Adrenal gland (tissue), 12 donors: ENCODE data around the gene PPP1R37. TPM values are rescaled to one million over a fixed set of nuclear protein-coding genes. Genes with fewer than 3 reads are reported as not detected.

ENCODE experiments used
- DNase-seq, 7 donors: peaks; one replicate each; pipeline ENCODE4 v3.0.0-alpha.2; 2019 to 2020
- H3K27ac ChIP-seq, 5 donors: fragments of 200-600 bp; sonication (generic) in 4 of 5; 1 replicate in 3 of 5; 2 replicates in 2 of 5; pipeline versions ENCODE4 v1.5.1 to v1.8.0; 2016 to 2020; ENCODE audit warnings: mild to moderate bottlenecking in 1 of 5
- H3K27me3 ChIP-seq: fragments of 200-600 bp; 2 replicates; pipeline ENCODE4 v1.8.0; 2021
- H3K36me3 ChIP-seq, 2 donors: fragments of 200-600 bp; replicated peaks in 1 of 2; 1 replicate in 1 of 2; 2 replicates in 1 of 2; pipeline versions ENCODE4 v1.5.1 to v1.8.0; 2018 to 2022
- H3K4me1 ChIP-seq, 2 donors: fragments of 200-600 bp; replicated peaks in 1 of 2; 1 replicate in 1 of 2; 2 replicates in 1 of 2; pipeline versions ENCODE4 v1.5.1 to v1.8.0; 2018 to 2021
- H3K4me3 ChIP-seq, 4 donors: fragments of 200-600 bp; sonication (generic) in 3 of 4; one replicate each; pipeline ENCODE4 v1.5.1; 2016 to 2018
- H3K9me3 ChIP-seq, 3 donors: fragments of 200-600 bp; sonication (generic) in 1 of 3; replicated peaks in 1 of 3; 1 replicate in 2 of 3; 2 replicates in 1 of 3; pipeline versions ENCODE4 v1.5.1 to v1.8.0; 2016 to 2021
- POLR2A ChIP-seq, 2 donors: fragments of 450-650 bp; IDR thresholded peaks; one replicate each; pipeline ENCODE4 v1.6.1; 2017; ENCODE audit warnings: antibody characterized with exemption in 2 of 2, mild to moderate bottlenecking in 2 of 2, moderate library complexity in 1 of 2
- WGBS, 4 donors: extraction: QIAGEN DNeasy Blood & Tissue Kit in 2 of 4; methylation state at CpG; one replicate each; pipeline versions ENCODE4 v1.1.5 to v1.1.7; 2013 to 2017; 5-methylcytosine and 5-hydroxymethylcytosine counted together
- intact Hi-C, 2 donors: fragments of 100-400 bp; cut with DNase I; formaldehyde crosslinking; loops; one replicate each; pipeline versions ENCODE4 v1.14.1 to v1.15.0; 2022 to 2023
- polyA plus RNA-seq, 3 donors: library from polyadenylated mRNA; stranded (reverse); fragments of 200-250 nt in 2 of 3; fragments of 350-450 nt in 1 of 3; fragmentation: Illumina TruSeq in 1 of 3; extraction: RNeasy Lipid Tissue Mini Kit (QIAGEN cat#74804) in 1 of 3; gene quantifications; one replicate each; pipeline ENCODE4 v1.2.3, GENCODE V29; 2013 to 2014
- total RNA-seq, 9 donors: library from RNA; depleted of rRNA in 4 of 9; stranded (reverse); fragments of >200 nt in 4 of 9; fragments of 120-200 nt in 1 of 9; fragmentation: NEBNext Ultra II Directional in 1 of 9; extraction: Animal tissue kit (Norgen Biotek cat#: 25700) in 1 of 9; gene quantifications; one replicate each; pipeline versions ENCODE4 v1.1.0 to v1.2.4, GENCODE V29; 2013 to 2023
- TF ChIP-seq, protein P1 (sequence below), 6 experiments: fragments of 450-650 bp in 4 of 6; fragments of 200-600 bp in 2 of 6; sonication (generic) in 1 of 6; IDR thresholded peaks; 1 replicate in 5 of 6; 2 replicates in 1 of 6; pipeline versions ENCODE4 v1.5.1 to v1.8.0; 2016 to 2021; ENCODE audit warnings: antibody characterized with exemption in 6 of 6, mild to moderate bottlenecking in 2 of 6, moderate library complexity in 1 of 6
- donor health status: healthy with polysubstance abuse.
- donor health status: Bipolar disorder and iron deficiency.
- donor health status: DM: yes; HTN: yes; CAD: no.
- donor health status: DM: no; HTN: no; CAD: no.
- donor health status: DM: no; HTN: no; CAD: no.
- donor health status: DM: yes; HTN: yes; CAD: no.

PPP1R37 gene
- total and polyA plus RNA-seq, 12 donors: 16.4 to 244 (median 51.8) TPM

DNA sequence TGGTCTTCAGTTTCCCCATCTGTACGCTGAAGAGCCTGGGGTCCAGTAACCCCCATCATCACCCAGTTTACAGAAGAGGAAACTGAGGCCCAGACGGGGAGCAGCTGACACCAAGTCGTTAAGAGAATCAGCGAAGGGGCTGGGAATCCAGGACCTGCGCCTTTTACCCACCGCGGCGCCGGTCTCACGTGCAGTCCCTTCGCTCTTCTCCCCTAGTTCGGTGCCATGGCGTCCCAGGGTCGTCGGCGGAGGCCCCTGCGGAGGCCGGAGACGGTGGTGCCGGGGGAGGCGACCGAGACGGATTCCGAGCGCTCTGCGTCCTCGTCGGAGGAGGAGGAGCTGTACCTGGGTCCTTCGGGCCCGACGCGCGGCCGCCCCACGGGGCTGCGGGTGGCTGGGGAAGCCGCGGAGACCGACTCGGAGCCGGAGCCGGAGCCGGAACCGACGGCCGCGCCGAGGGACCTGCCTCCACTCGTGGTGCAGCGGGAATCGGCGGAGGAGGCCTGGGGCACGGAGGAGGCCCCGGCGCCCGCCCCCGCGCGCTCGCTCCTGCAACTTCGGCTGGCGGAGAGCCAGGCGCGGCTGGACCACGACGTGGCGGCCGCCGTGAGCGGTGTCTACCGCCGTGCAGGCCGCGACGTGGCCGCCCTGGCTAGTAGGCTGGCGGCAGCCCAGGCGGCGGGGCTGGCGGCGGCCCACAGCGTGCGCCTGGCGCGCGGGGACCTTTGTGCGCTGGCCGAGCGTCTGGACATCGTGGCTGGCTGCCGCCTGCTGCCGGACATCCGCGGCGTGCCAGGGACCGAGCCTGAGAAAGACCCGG is 86.3 kb downstream of the PPP1R37 start:
- peaks cover 19 to 32% of the 10 kb centered on the region in 2 donors for H3K4me1 ChIP-seq
- H3K36me3 ChIP-seq: no peaks in the 10 kb centered on the region
- H3K4me3 ChIP-seq: peak overlapping the region; percentile 20 to 70 (median 48)
- TF ChIP-seq, protein P1, sequence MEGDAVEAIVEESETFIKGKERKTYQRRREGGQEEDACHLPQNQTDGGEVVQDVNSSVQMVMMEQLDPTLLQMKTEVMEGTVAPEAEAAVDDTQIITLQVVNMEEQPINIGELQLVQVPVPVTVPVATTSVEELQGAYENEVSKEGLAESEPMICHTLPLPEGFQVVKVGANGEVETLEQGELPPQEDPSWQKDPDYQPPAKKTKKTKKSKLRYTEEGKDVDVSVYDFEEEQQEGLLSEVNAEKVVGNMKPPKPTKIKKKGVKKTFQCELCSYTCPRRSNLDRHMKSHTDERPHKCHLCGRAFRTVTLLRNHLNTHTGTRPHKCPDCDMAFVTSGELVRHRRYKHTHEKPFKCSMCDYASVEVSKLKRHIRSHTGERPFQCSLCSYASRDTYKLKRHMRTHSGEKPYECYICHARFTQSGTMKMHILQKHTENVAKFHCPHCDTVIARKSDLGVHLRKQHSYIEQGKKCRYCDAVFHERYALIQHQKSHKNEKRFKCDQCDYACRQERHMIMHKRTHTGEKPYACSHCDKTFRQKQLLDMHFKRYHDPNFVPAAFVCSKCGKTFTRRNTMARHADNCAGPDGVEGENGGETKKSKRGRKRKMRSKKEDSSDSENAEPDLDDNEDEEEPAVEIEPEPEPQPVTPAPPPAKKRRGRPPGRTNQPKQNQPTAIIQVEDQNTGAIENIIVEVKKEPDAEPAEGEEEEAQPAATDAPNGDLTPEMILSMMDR (IDR thresholded peaks at IDR 0.05): no peak
- no peak for TF ChIP-seq POLR2A (IDR thresholded peaks at IDR 0.05)
- no peaks in the 10 kb centered on the region for H3K27me3 ChIP-seq
- peak overlapping the region; percentile 69 to 94 (median 83) for H3K27ac ChIP-seq
- intact Hi-C loops: no loop called here
- DNase-seq: peak in 5 of 7 donors; percentile 52 to 69 (median 56)
- H3K9me3 ChIP-seq: no peaks in the 10 kb centered on the region
- 0 to 2% (median 1%) methylated on average over 6 to 97 of the region's 97 CpGs; no CpG with 5 or more reads in 1 of the 4 donors for WGBS, 4 donors

DNA sequence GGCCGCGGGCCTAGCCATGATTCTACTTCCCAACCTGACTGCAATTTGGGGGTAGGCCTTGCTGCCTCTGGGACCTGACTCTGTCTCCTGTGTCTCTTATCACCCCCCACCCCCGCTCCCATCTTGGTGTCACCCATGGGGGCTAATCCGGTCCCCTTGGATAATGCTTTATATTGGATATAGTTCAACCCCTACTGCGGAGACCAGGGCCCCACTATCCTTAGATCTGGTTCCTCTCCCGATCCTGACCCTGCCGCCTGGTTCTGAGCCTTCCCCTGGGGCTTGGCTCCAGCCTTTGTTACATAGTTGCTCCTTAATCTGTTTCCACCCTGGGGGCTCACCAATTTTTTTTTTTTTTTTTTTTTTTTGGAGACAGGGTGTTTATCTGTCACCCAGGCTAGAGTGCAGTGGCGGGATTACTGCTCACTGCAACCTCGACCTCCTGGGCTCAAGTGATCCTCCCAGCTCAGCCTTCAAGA is 87.0 kb downstream of the PPP1R37 start:
- no peak for TF ChIP-seq POLR2A (IDR thresholded peaks at IDR 0.05)
- TF ChIP-seq, protein P1 (IDR thresholded peaks at IDR 0.05): no peak
- intact Hi-C loops: no loop called here
- H3K4me1 ChIP-seq: peaks cover 19 to 32% of the 10 kb centered on the region in 2 donors
- H3K9me3 ChIP-seq: no peaks in the 10 kb centered on the region
- H3K36me3 ChIP-seq: no peaks in the 10 kb centered on the region
- H3K4me3 ChIP-seq: peak overlapping the region in 2 of 4 donors; percentile 57 to 70
- peak in 1 of 7 donors; percentile 65 for DNase-seq
- 58 to 72% (median 62%) methylated on average over 7 to 9 of the region's 9 CpGs for WGBS, 4 donors
- H3K27me3 ChIP-seq: no peaks in the 10 kb centered on the region
- H3K27ac ChIP-seq: peak overlapping the region in 4 of 5 donors; percentile 82 to 94 (median 88)

DNA sequence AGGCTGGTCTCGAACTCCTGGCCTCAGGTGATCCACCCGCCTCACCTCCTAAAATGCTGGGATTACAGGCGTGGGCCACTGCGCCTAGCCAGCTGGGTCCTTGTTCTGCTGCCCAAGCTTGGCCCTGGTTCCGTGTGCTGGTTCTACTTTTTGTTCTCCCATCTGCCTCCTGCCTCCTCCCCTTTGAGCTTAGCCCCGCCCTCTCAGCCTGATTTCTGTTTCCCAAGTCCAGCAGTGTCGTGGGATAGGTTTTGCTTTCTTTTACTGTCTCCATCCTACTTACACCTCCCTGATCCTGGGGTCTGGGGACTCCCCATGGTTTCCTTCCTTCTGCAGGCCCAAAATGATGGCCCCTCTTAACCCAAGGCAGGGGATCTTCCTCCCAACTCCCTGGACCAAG is 88.0 kb downstream of the PPP1R37 start:
- peak in 1 of 7 donors; percentile 16 for DNase-seq
- Histone ChIP-seq H3K27ac (no peak overlapping the region), H3K9me3 (no peaks in the 10 kb centered on the region), H3K36me3 (no peaks in the 10 kb centered on the region), H3K27me3 (no peaks in the 10 kb centered on the region), H3K4me3 (no peak overlapping the region), H3K4me1 (peaks cover 19 to 32% of the 10 kb centered on the region in 2 donors)
- WGBS, 4 donors: 75 to 77% (median 76%) methylated on average over 7 of the region's 7 CpGs
- TF ChIP-seq, protein P1 (IDR thresholded peaks at IDR 0.05): no peak
- no peak for TF ChIP-seq POLR2A (IDR thresholded peaks at IDR 0.05)
- intact Hi-C loops: no loop called here

DNA sequence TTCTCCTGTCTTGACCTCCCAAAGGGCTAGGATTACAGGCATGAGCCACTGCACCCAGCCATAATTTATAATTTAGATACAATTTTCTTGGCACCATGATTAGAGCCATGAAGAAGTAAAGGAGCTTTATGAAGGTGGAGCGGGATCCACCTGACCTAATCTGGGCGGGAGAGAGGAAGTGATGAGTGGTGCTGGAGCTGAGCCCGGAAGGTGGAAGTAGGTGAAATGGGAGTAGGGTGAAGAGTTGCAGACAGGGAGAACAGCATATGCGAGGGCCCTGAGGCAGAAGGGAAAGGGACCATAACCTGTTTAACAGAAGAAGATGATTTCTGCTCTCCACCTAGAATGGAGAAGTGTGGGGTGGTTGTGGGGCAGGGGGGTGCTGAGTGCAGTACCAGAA is 89.8 kb downstream of the PPP1R37 start:
- H3K9me3 ChIP-seq: no peaks in the 10 kb centered on the region
- no peak for DNase-seq
- TF ChIP-seq, protein P1 (IDR thresholded peaks at IDR 0.05): no peak
- no peak for TF ChIP-seq POLR2A (IDR thresholded peaks at IDR 0.05)
- H3K36me3 ChIP-seq: no peaks in the 10 kb centered on the region
- no peak overlapping the region for H3K27ac ChIP-seq
- intact Hi-C loops: no loop called here
- peaks cover 12 to 26% of the 10 kb centered on the region in 2 donors for H3K4me1 ChIP-seq
- no peak overlapping the region for H3K4me3 ChIP-seq
- WGBS, 4 donors: 78 to 84% (median 83%) methylated on average over 4 of the region's 4 CpGs
- H3K27me3 ChIP-seq: no peaks in the 10 kb centered on the region
